ENCODE measurements around the gene TMEM260.

DNA sequence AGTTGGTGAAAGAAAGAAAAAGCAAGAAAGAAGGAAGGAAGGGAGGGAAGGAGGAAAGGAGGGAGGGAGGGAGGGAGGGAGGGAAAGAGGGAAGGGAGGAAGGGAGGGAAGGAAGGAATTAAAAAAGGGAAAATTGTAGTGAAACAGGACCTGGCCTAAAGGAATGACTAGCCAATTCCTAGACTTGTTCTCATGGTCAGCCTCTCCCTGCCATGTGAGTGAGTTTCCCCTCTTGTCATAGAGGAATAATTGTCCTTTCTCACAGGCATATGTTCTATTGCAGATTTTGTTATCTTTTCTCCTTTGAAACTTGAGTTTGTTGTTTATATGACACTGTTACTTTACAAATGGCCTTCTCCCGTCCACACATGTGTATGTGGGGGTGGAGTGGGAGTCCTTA is 81.9 kb downstream of the TMEM260 start:
- TF ChIP-seq CTCF (IDR thresholded peaks at IDR 0.05; ENCODE audit: insufficient read depth, low read depth, low read length) (no peak), EZH2 (IDR thresholded peaks at IDR 0.05; ENCODE audit: insufficient read depth, low read length) (no peak)
